ENCODE data around the gene BAIAP2. TPM values are rescaled to one million over a fixed set of nuclear protein-coding genes. Genes with fewer than 3 reads are reported as not detected.
A peak's percentile ranks its signal among the peaks of the same experiment; 100 is the strongest.

Gene BAIAP2
- total and polyA plus RNA-seq, 10 of the 15 experiments (the other 5 are each of a cell fraction or from before 2014, with no cell fraction given) = 0.15 to 1.2 (median 0.46) TPM; not detected in 2

DNA sequence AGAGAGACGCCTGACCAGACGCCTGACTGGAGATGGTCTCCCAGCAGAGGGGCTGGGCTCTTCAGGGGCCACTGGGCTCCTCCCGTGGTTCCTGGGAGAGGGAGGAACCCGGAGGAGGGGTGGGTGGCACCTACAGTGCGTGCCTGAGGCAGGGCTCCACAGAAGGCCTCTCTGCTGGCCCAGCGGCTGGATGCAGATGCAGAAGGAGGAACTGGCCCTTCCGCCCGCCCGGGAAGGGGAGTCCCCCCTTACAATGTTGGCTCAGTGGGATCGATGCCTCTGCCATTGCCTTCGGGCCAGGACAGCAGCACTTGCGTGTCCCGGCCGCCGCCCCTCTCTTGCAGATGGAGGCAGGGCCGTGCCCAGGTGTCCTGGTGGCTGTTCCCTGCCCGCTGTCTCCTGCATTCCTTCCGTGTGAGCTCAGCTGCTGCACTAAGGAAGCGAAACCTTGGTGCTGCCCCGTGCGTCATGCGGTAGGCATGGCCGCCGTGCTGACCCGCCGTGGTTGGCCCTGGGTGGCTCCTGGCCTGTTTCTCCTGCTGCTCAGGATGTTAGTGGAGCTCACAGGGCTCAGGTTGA, 15.1 kb downstream of the BAIAP2 start (continued):
- TF ChIP-seq, protein P1, sequence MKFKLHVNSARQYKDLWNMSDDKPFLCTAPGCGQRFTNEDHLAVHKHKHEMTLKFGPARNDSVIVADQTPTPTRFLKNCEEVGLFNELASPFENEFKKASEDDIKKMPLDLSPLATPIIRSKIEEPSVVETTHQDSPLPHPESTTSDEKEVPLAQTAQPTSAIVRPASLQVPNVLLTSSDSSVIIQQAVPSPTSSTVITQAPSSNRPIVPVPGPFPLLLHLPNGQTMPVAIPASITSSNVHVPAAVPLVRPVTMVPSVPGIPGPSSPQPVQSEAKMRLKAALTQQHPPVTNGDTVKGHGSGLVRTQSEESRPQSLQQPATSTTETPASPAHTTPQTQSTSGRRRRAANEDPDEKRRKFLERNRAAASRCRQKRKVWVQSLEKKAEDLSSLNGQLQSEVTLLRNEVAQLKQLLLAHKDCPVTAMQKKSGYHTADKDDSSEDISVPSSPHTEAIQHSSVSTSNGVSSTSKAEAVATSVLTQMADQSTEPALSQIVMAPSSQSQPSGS (IDR thresholded peaks at IDR 0.05; ENCODE audit: low read length) = no peak
- no peak for TF ChIP-seq POLR2AphosphoS5 (IDR thresholded peaks at IDR 0.05; ENCODE audit: low read length)
- TF ChIP-seq, protein P2, sequence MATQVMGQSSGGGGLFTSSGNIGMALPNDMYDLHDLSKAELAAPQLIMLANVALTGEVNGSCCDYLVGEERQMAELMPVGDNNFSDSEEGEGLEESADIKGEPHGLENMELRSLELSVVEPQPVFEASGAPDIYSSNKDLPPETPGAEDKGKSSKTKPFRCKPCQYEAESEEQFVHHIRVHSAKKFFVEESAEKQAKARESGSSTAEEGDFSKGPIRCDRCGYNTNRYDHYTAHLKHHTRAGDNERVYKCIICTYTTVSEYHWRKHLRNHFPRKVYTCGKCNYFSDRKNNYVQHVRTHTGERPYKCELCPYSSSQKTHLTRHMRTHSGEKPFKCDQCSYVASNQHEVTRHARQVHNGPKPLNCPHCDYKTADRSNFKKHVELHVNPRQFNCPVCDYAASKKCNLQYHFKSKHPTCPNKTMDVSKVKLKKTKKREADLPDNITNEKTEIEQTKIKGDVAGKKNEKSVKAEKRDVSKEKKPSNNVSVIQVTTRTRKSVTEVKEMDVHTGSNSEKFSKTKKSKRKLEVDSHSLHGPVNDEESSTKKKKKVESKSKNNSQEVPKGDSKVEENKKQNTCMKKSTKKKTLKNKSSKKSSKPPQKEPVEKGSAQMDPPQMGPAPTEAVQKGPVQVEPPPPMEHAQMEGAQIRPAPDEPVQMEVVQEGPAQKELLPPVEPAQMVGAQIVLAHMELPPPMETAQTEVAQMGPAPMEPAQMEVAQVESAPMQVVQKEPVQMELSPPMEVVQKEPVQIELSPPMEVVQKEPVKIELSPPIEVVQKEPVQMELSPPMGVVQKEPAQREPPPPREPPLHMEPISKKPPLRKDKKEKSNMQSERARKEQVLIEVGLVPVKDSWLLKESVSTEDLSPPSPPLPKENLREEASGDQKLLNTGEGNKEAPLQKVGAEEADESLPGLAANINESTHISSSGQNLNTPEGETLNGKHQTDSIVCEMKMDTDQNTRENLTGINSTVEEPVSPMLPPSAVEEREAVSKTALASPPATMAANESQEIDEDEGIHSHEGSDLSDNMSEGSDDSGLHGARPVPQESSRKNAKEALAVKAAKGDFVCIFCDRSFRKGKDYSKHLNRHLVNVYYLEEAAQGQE (IDR thresholded peaks at IDR 0.05; ENCODE audit: low read depth, low read length) = no peak
- TF ChIP-seq ATF7 (IDR thresholded peaks at IDR 0.05; ENCODE audit: low read depth) = peak; percentile 64
- TF ChIP-seq EGR1 (IDR thresholded peaks at IDR 0.05; ENCODE audit: borderline replicate concordance in 1 of 2, low read depth in 2 of 2, low read length in 2 of 2) = no peak
- no peak for TF ChIP-seq SMAD1 (IDR thresholded peaks at IDR 0.05; ENCODE audit: low read depth, partially characterized antibody)
- no peak for TF ChIP-seq HCFC1 (IDR thresholded peaks at IDR 0.05; ENCODE audit: low read length)
- no peak for TF ChIP-seq CREB1 (IDR thresholded peaks at IDR 0.05; ENCODE audit: low read depth)
- TF ChIP-seq NR2F1 (conservative IDR thresholded peaks at IDR 0.05) = peak; percentile 81
- TF ChIP-seq, protein P3, sequence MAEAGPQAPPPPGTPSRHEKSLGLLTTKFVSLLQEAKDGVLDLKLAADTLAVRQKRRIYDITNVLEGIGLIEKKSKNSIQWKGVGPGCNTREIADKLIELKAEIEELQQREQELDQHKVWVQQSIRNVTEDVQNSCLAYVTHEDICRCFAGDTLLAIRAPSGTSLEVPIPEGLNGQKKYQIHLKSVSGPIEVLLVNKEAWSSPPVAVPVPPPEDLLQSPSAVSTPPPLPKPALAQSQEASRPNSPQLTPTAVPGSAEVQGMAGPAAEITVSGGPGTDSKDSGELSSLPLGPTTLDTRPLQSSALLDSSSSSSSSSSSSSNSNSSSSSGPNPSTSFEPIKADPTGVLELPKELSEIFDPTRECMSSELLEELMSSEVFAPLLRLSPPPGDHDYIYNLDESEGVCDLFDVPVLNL (IDR thresholded peaks at IDR 0.05; ENCODE audit: low read depth, low read length) = no peak
- TF ChIP-seq, protein P4, sequence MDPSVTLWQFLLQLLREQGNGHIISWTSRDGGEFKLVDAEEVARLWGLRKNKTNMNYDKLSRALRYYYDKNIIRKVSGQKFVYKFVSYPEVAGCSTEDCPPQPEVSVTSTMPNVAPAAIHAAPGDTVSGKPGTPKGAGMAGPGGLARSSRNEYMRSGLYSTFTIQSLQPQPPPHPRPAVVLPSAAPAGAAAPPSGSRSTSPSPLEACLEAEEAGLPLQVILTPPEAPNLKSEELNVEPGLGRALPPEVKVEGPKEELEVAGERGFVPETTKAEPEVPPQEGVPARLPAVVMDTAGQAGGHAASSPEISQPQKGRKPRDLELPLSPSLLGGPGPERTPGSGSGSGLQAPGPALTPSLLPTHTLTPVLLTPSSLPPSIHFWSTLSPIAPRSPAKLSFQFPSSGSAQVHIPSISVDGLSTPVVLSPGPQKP (IDR thresholded peaks at IDR 0.05; ENCODE audit: low read depth, low read length) = no peak
- no peak for TF ChIP-seq MYC (IDR thresholded peaks at IDR 0.05; ENCODE audit: insufficient read depth, insufficient read length, insufficient replicate concordance, low read length, severe bottlenecking)
- no peak for TF ChIP-seq KAT2A (conservative IDR thresholded peaks at IDR 0.05; ENCODE audit: control insufficient read depth, low read depth, low read length)
- TF ChIP-seq GATAD2B (conservative IDR thresholded peaks at IDR 0.05; ENCODE audit: low read depth) = peak; percentile 89
- TF ChIP-seq GABPA (IDR thresholded peaks at IDR 0.05; ENCODE audit: low read depth) = no peak
- TF ChIP-seq, protein P5, sequence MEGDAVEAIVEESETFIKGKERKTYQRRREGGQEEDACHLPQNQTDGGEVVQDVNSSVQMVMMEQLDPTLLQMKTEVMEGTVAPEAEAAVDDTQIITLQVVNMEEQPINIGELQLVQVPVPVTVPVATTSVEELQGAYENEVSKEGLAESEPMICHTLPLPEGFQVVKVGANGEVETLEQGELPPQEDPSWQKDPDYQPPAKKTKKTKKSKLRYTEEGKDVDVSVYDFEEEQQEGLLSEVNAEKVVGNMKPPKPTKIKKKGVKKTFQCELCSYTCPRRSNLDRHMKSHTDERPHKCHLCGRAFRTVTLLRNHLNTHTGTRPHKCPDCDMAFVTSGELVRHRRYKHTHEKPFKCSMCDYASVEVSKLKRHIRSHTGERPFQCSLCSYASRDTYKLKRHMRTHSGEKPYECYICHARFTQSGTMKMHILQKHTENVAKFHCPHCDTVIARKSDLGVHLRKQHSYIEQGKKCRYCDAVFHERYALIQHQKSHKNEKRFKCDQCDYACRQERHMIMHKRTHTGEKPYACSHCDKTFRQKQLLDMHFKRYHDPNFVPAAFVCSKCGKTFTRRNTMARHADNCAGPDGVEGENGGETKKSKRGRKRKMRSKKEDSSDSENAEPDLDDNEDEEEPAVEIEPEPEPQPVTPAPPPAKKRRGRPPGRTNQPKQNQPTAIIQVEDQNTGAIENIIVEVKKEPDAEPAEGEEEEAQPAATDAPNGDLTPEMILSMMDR (IDR thresholded peaks at IDR 0.05 in 2 of 3, conservative IDR thresholded peaks at IDR 0.05 in 1 of 3; ENCODE audit: control insufficient read depth in 2 of 3, extremely low read depth in 1 of 3, insufficient read depth in 1 of 3, low read depth in 3 of 3, low read length in 3 of 3) = no peak
- TF ChIP-seq, protein P6, sequence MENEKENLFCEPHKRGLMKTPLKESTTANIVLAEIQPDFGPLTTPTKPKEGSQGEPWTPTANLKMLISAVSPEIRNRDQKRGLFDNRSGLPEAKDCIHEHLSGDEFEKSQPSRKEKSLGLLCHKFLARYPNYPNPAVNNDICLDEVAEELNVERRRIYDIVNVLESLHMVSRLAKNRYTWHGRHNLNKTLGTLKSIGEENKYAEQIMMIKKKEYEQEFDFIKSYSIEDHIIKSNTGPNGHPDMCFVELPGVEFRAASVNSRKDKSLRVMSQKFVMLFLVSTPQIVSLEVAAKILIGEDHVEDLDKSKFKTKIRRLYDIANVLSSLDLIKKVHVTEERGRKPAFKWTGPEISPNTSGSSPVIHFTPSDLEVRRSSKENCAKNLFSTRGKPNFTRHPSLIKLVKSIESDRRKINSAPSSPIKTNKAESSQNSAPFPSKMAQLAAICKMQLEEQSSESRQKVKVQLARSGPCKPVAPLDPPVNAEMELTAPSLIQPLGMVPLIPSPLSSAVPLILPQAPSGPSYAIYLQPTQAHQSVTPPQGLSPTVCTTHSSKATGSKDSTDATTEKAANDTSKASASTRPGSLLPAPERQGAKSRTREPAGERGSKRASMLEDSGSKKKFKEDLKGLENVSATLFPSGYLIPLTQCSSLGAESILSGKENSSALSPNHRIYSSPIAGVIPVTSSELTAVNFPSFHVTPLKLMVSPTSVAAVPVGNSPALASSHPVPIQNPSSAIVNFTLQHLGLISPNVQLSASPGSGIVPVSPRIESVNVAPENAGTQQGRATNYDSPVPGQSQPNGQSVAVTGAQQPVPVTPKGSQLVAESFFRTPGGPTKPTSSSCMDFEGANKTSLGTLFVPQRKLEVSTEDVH (IDR thresholded peaks at IDR 0.05; ENCODE audit: low read depth, partially characterized antibody) = no peak
- no peak for TF ChIP-seq CHD4 (IDR thresholded peaks at IDR 0.05)
